NCI-H524 (cell line): ENCODE results near the gene IFNL4.
"Not testable (repeated sequence)": the region's sequence is repeated elsewhere in the genome, so short reads cannot be mapped to it uniquely, and the experiment has no call there.

Experiments used
- DNase-seq, 2 experiments: peaks; one replicate each; lab custom pipeline; 2025; lab: John Stamatoyannopoulos, UW

IFNL4 gene

DNA sequence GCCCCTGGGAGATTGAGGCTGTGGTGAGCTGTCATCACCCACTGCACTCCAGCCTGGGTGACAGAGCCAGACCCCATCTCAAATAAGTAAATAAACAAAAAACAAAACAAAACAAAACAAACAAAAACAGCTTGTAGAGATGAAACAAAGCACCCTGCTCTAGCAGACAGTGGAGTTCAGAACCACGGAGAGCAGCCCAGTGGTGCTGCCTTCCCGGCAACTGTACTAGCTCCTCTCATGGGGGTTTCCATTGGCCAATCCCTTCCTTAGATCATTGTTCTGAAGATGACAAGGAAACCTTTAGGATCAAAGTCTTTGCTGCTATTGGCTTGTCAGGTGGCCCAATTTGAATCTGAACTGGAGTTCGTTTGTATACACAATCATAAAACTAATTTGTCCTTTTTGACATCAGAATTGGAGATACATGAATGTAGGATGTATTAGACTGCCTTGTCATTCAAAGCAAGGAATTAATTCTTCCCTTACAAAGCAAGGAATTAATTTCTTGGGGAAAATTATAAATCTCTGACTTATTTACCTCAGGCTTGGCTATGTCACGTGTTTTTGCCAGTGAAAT lies 24.9 kb downstream of the IFNL4 start:
- DNase-seq = no peak

DNA sequence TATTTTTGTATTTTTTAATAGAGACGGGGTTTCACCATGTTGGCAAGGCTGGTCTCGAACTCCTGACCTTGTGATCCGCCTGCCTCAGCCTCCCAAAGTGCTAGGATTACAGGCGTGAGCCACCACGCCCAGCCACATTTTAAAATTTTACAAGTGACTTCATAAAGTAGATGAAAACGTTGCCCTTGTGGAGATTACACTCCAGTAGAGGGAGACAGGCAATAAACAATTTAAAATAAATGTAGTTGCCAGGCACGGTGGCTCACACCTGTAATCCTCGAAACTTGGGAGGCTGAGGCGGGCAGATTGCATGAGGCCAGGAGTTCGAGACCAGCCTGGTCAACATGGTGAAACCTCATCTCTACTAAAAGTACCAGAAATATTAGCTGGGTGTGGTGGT lies 29.5 kb downstream of the IFNL4 start:
- DNase-seq = not testable (repeated sequence)

DNA sequence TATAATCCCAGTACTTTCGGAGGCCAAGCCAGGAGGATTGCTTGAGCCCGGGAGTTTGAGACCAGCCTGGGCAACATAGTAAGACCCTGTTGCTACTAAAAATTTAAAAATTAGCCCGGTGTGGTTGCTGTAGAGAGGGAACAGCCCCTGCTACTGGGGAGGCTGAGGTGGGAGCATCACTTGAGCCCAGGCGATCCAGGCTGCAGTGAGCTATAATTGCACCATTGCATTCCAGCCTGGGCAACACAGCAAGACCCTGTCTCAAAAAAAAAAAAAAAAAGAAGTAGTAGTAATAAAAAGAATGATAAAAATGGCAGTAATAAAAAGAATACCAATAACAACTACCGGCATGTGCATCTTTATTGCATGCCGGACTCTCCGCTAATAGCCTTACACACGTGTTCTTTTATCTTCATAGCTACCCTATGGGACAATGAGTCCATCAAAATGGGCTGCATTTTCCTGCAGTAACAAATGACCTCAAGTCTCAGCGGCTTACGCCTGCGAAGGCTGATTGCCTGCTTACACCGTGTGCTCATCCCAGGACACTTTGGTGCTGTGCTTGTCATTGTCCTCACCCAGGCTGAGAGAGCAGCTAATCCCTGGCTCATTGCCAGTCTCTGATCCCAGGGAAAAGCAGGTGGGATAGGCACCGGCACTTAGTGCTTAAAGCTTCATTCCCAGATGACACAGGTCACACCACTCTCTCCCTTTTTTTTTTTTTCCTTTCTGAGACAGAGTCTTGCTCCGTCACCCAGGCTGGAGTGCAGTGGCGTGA lies 30.2 kb downstream of the IFNL4 start:
- peak; percentile 91 to 92 for DNase-seq

DNA sequence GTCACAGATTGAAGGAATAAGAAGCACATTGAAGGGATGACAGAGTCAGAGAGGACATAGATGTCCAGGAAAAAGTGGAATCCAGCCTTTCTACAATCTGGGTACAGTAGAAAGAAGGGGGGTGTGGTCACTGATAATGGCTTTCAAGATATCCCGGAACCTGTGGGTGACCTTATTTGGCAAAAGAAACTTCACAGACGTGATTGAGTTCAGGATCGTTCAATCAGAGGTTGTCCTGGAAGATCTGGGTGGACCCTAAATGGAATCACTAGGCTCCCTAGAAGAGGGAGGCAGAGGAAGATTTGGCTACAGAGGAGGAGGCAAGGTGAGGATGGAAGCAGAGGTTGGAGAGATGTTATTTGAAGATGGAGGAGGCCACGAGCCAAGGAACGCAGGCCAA lies 31.6 kb downstream of the IFNL4 start:
- no peak for DNase-seq

DNA sequence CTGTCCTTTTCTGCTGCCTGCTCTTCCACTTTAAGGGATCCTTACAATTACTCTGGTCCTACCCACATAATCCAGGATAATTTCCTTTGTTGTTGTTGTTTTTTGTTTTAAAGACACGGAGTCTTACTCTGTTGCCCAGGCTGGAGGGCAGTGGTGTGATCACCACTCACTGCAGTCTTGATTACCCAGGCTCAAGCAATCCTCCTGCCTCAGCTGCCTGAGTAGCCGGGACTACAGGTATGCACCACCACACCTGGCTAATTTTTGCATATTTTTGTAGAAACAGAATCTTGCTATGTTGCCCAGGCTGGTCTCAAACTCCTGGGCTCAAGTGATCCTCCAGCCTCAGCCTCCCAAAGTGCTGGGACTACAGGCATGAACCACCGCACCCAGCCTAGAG lies 33.3 kb downstream of the IFNL4 start:
- DNase-seq = not testable (repeated sequence)

DNA sequence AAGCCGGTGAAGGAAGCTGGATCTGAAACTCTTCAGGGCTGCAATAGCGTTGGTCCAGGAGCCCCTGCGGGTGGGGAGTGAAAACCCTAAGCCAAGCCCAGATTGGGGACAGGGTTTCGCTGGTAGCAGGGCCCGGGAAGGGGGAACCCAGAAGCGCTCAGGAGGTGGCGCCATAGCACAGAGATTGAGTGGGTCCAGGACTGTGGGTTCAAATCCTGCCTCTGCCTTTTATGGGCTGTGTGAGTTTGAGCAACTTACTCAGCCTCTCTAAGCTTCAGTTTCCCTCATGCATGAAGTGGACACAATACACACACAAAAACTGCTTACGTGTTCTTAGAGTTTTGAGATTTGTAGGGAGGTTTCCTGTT lies 36.3 kb downstream of the IFNL4 start:
- DNase-seq = peak; percentile 44 to 59

DNA sequence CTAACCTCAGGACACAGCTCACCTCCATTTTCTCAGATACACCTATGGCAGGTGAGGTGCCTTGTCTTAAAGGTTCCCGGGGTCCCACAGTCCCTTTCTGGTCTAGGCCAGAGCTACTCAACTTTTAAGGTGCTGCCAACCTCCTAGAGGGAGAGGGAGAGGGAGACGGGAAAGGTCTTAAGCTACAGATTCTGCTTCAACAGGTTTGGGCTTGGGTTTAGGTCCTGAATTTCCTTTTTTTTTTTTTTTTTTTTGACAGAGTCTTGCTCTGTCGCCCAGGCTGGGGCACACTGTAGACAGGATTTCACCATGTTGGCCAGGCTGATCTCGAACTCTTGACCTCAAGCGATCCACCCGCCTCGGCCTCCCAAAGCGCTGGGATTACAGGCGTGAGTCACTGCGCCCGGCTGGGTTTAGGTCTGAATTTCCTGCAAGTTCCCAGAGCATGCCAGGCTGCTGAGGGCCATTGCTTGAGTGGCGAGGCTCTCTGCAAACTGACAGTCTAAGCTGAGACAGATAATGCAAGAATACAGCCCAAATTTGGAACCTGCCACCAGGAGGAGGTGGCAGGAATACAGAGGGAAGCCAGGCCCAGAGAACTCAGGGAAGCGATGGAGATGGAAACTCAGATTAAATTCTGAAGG lies 36.8 kb downstream of the IFNL4 start:
- DNase-seq = no peak

DNA sequence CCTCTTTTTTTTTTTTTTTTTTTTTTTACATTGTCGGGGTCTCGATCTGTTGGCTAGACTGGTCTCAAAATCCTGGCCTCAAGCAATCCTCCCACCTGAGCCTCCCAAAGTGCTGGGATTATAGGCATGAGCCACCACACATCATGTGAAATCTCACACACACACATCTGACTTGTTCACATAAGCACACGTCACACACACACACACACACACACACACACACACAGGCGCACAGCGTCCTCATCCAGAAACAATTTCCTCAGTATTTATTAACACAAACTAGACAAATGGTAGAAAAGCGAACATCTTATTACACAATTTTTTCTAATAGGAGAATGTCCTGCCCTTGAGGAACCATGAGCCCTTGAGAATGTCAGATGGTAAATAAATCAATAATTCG lies 39.5 kb downstream of the IFNL4 start:
- DNase-seq = no peak

DNA sequence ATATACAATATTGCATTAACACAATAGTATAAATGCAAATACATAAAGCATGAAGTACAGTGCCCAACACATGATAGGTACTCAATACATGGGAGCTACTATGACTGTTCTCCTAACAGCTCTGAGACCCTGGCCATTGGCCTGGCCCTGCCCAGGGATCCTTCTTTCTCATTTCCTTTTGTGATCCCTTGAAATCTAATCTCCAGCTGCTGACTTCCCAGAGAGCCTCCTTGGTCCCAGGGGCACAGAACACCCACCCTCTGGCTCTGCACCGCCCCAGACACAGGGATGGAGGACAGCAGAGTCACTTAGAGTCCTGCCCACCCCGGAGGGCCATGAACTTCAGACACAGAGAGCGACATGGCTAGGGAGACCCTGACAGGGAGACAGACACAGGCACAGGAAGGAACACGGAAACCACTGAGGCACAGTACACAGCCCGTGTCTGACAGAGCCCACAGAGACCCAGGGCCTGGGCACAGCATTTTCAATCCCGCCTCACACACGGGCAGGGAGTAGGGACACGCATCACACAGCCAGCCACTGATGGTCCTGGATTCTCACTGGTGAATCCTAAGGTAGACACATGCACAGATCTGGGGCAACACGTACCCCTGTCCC lies 40.4 kb downstream of the IFNL4 start:
- DNase-seq = no peak

DNA sequence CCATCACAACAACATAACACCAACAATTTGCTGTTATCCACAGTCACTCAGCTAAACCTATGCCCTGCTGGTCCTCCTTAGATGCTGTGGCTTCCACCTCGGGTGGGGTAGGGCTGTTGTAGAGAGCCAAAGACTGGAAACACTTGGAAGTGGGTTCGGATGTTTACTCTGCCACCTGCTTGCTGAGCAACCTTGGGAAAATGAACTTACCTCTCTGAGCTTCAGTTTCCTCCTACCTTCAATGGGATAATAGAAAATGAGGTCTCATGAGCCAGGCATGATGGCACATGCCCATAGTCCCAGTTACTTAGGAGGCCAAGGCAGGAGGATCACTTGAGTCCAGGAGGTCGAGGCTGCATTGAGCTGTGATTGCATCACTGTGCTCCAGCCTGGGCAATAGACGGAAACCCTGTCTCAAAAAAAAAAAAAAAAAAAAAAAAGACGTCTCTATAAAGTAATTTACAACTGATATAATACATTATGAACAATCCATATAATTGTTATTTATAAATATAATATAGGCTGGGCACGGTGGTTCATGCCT lies 41.3 kb downstream of the IFNL4 start:
- no peak for DNase-seq

DNA sequence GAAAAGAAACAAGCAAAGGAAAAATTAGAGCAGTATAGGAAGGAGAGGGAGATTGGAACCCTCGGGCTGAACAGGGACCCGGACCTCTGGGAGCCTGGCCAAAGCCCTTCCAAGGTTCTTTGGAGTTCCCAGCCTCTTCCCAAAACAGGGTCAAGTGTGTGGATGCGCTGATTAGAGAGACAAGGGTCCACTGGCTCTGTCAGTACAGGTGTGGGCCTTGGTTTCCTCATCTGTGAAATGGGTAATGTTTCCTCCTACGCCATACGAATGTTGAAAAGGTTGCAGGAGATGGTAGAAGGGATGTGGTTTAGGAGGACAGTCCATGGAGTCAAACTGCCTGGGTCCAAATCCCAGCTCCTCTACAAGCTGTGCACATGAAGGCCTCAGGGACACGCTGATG lies 42.5 kb downstream of the IFNL4 start:
- DNase-seq = no peak

DNA sequence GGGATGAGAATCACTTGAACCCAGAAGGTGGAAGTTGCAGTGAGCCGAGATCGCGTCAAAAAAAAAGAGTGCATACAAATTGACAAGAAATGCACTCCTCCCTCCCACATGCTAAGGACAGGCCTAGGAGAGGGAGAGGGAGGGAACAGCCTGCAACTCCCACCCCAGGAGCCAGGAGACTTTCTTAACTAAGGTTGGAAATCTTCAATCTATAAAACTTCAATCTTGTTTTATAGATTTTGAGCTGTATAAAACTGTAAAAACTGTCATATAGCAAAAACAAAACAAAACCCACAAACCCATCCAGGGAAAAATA lies 43.2 kb downstream of the IFNL4 start:
- DNase-seq = no peak

DNA sequence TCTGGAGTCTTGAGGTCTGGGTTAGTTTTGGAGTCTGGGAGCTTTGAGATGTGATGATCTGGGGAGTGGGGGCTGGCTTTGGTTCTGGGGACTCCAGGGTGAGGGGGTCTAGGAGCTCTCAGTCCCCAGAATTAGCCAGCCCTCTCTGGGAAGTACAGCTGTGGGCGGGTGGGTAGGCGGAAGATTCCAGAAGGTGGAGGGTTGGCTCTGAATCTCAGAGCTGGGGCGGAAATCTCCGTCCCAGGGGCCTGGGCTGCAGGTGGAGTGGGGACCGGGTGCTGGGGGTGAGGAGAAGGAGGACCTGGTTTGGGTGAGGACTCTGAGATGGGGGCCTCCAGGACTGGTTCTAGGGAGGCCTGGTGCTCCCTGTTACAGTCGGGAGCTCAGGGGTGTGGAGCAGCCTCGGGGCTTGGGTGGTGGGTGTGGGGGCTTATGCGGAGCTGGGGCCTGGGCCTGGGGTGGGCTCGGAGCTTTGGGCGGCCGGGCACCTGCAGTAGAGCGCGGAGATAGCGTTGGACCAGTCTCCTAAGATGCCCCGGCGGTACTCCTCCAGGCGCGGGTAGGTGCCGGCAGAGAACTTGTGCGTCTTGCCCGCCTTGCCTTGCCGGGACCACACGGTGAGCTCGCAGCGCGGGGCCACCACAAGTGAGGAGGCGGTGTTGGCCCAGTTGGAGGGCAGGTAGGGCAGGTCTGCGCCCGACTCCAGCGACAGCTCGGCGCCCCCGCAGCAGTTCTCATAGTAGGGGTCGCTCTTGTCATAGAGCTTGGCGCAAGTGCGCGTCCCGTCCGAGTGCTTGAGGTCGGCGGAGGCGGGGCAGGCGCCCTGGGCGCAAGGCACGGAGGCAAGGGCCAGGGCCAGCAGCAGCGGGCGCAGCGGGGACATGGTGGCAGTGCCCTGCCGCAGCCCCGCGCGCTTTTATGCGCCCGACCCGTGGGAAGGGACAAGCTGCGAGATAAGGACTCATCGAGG lies 45.0 kb downstream of the IFNL4 start, which contains the start of gene SYCN:
TSS of gene SYCN (minus strand) at position 892 of the 970 bp plus-strand sequence. CDS start at position 883, 9 bp downstream.
- DNase-seq = peak in 1 of 2 experiments; percentile 41

DNA sequence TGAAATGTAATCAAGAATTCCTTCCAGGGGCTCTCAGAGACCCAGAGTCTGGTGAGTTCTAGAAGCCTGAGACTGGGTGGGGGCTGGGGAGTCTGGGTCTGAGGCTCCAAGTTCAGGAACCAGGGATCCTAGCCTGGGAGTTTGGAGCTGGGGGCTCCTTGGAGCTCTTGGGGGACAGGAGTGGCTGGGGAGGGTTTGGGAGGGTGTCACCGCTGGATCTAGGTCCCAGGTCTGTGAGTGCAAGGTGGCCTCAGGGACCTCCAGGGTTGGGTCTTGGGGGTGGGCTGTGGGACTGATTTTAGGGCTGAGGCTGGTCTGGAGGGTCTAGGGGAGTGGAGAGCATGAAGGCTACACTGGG lies 45.7 kb downstream of the IFNL4 start:
- no peak for DNase-seq

DNA sequence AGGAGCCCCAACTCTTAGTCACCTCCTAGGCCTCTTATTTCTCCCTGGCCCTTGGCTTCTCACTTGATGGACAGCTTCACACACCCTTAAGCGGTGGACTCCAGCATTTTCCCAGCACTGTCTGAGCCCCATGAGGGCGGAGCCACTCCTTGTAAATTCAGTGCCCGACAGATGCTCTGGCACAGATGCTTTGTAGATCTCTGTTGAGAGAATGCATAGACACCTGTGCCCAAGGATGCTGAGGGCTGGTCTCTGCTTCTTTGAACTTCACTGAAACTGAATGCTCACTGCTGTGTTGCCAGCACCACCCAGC lies 47.9 kb downstream of the IFNL4 start:
- peak; percentile 84 to 94 for DNase-seq

DNA sequence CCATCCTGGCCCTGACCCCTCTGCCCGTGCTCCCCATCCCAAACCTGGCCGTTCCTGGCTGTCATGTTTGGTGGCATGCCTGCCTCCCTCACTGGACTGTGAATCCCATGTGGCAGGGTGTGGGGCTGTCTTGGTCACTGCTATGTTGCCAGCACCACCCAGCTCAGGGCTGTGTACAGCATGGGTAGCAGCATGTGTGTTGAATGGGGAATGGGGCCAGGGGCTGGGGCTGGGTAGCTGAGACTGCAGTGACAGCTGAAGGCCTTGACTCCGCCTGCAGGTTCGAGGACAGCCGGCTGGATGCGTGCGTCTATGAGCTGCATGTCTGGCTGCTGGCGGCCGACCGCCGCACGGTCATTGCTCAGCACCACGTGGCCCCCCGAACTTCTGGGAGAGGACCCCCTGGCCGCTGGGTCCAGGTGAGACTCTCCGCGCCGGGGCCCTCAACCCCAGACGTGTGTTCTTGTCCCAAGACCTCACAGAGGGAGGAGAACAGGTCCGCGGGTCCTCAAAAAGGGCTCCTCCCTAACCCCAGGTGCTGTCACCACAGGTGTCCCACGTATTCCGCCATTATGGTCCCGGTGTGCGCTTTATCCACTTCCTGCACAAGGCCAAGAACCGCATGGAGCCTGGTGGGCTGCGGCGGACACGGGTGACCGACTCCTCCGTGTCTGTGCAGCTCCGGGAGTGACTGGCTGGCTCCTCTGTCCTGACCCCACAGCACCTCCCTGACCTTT lies 48.4 kb downstream of the IFNL4 start:
- DNase-seq = no peak

DNA sequence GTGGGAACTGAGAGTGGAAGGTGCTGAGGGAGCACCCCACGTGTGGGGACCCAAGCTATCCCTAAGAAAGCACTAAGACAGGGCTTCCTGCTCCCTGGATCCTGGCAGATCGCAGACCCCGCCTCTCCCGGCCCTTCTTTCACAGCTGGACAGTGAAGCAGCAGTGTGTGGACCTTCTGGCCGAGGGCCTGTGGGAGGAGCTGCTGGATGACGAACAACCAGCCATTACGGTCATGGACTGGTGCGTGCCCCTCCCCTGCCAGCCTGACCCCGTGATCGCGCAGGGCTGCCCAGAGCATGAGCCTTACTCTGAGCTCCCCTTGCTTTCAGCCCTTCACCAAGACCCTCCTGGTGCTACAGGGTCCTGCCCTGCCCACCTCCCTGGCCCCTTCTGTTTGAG lies 49.6 kb downstream of the IFNL4 start:
- no peak for DNase-seq

DNA sequence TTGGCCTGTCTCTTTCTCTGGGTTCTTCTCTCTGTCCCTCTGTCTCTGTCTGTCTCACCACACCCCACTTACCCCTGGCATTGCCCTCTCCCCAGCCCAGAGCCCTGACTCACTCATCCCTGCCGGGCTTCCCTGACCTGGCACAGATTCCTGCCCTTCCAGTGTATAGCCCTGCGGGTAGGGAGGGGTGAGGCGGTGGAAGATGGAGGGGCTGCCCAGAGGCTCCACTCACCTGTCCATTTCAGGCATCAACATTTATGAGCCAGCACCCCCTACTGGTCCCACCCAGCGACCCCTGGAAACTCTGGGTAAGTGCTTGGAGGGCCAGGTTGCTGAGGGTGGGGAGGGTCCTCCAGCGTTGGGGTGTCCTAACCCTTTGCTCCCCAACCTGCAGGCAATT lies 50.8 kb downstream of the IFNL4 start:
- no peak for DNase-seq

DNA sequence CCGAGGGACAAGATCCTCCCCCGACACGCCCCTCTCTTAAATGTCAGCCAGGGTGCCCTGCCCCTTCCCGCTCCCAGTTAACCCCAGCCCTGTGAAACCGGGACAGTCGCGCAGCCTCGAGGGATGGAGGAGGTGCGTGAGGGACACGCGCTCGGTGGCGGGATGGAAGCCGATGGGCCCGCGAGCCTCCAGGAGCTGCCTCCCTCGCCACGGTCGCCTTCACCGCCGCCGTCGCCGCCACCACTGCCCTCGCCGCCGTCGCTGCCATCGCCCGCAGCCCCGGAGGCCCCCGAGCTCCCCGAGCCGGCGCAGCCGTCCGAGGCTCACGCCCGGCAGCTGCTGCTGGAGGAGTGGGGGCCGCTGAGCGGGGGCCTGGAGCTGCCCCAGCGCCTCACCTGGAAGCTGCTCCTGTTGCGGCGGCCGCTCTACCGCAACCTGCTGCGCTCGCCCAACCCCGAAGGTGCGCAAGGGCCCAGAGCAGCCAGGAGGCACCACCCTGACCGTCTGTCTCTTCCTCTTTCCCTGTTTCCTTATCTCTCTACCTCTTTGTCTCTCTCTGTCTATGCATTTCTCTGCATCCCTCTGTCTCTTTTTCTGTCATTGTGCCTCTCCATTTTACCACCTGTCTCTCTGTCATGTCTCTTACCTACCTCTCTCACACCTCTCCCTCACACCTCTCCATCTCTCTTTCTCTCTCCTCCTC lies 51.6 kb downstream of the IFNL4 start, which contains the start of gene NCCRP1:
TSS of gene NCCRP1 (plus strand) at position 105 of the 703 bp plus-strand sequence. CDS start at position 124, 19 bp downstream.
- peak in 1 of 2 experiments; percentile 17 for DNase-seq

DNA sequence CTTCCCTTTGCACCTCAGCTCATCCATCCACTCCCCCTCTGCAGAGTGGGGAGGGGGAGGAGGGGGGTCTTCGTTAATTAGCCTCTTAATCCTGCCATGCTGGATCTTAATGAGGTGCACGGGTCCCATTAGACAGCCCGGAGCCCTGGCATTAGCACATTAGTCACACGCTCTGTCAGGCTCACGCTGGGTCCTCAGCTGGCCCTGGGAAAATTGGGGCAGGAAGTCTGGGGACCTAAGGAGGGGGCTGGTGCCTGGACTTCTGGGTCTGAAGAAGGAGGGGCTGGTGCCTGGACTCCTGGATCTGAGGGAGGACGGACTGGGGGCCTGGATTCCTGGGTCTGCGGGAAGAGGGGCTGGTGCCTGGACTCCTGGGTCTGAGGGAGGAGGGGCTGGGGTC lies 52.3 kb downstream of the IFNL4 start:
- peak; percentile 13 to 35 for DNase-seq
